Limb (tissue), 2 donors: Measurements from ENCODE around the gene JTB.
"Not testable (repeated sequence)": the region's sequence is repeated elsewhere in the genome, so short reads cannot be mapped to it uniquely, and the experiment has no call there.

Source experiments
- DNase-seq, 2 donors: peaks; one replicate each; pipeline ENCODE4 v3.0.0-alpha.2; 2016; ENCODE audit errors: extremely low spot score in 2 of 2

Gene JTB

DNA sequence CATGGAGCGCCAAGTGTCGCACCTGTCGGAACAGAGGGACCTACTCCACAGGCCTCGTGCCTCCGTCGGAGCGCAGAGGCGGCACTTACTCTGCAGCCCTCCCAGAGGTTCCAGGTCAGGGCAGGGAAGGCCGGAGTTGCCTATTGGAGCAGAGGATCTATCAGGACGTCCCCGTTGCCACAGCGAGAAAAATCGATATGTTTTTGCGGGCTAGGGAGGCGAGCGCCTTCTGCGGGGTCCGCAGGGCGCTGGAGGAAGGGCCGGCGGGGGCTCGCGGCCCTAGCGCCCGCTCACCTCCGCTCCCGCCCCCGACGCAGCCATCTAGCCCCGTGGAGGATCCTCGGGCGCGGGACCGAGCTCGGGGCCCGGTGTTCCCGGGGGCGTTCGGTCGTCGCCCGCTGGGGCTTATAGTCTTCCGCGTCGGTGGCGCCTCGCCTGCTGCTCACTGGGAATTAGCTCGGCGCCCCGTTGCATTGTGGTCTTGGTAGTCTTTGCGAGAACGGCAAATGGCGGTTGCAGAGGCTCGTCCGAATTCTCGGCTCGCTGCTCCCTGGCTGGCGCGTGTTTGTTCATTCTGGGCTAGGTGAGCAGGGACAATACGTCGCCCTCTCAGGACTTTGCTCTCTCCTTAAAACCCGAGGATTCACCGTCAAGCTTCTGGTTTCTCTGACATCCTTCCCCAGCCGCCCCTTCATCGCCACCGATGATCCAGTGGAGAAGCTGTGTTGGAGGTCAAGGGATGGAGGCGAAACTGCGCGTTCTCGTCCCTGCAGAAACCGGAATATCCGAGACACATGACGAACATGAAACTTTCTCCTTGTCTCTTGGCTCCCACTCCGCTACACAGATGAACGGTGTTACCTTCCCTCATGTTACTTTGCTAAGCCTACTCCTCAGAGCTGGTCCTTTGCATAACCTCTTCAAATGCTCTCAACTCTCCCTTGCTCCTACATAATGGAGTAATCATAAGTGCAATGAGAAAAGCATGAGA, at the start of gene JTB:
Gene JTB, minus strand, starts transcription at position 425 of the 991 bp plus-strand sequence. Its CDS starts 422 bp downstream, at position 3.
- peak; percentile 85 to 90 for DNase-seq

GRCh38 chr1:154019940-154020339, 42.5 kb upstream of the JTB start:
- DNase-seq: no peak

DNA sequence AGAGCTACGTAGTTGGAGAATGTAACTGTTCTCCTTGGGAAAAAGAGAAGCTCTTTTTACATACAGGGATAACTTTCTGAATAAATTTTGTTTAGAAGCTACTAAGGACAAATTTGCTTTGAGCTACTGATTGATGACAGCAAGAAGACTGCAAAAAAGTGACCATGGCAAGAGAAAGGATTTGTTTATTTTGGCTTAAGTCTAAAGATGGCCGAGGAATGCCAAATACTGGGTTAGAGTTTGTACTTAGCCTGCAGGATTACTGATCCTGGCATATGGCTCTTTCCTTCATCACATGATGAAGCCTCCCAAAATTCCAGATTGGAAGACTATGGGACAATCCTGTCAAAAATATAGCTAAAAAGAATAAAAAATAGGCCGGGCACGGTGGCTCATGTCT, 41.8 kb upstream of the JTB start:
- DNase-seq: no peak

DNA sequence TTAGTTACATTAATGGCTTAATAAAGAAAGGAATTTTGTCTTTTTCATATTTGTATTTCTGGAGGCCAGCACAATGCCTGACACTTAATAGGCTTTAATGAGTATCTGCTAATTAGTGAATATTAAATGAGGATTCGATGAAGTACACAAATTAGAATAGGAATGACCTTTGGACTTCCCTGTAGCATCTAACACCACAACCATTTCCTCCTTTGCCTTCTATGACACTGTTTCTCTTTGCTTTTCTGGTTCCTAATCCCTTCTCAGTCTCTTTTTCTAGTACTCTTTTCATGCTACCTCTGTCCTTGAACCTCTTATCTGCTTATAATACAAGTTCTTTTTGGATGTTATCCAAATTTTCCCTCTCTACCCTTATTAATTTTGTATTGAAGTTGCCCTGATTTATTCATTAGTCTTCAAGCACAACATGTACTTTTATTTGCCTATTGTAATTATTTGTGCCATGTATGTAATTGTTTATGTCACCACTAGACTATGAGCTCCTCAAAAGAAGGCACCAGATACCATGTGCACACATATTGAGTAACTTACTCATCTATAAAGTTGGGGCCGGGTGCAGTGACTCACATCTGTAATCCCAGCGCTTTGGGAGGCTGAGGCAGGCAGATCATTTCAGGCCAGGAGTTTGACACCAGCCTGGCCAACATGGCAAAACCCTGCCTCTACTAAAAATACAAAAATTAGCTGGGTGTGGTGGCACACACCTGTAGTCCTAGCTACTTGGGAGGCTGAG, 36.9 kb upstream of the JTB start:
- no peak for DNase-seq

DNA sequence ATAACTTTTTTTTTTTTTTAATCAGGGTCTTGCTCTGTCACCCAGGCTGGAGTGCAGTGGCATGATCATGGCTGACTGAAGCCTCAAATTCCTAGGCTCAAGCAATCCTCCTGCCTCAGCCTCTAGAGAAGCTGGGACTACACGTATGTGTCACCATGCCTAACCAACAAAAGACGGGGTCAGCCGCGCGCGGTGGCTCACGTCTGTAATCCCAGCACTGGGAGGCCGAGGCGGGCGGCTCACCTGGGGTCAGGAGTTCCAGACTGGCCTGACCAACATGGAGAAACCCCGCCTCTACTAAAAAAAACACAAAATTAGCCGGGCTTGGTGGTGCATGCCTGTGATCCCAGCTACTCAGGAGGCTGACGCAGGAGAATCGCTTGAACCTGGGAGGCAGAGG, 35.1 kb upstream of the JTB start:
- DNase-seq: not testable (repeated sequence)

GRCh38 chr1:154012129-154012528, 34.7 kb upstream of the JTB start:
- DNase-seq: no peak

DNA sequence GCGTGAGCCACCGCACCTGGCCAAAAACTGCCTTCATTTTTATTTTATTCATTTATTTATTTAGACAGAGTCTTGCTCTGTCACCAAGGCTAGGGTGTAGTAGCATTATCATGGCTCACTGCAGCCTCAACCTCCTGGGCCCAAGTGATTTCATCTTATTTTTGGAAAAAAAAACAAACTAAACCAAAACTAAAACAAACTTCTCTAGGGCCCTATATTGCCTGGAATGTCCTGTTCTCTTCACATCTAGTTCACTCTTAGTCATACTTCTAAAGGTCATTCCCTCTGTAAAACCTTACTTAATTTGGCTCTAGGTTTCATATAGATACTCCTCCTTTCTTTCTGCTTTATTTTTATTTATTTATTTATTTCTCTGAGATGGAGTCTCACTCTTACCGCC, 28.7 kb upstream of the JTB start:
- no peak for DNase-seq

- DNase-seq: no peak
These were observed 22.9 kb upstream of the JTB start for GRCh38 chr1:154000420-154000819.

DNA sequence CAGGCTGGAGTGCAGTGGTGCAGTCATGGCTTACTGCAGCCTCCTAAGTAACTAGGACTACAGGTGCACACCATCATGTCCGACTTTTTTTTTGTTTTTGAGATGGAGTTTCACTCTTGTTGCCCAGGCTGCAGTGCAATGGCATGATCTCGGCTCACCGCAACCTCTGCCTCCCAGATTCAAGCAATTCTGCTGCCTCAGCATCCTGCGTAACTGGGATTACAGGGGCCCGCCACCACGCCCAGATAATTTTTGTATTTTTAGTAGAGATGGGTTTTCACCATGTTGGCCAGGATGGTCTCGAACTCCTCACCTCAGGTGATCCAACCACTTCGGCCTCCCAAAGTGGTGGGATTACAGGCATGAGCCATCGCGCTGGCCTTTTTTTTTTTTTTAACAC, 19.4 kb upstream of the JTB start:
- not testable (repeated sequence) for DNase-seq

- no peak for DNase-seq
These were observed 18.2 kb upstream of the JTB start for GRCh38 chr1:153995640-153996039.

DNA sequence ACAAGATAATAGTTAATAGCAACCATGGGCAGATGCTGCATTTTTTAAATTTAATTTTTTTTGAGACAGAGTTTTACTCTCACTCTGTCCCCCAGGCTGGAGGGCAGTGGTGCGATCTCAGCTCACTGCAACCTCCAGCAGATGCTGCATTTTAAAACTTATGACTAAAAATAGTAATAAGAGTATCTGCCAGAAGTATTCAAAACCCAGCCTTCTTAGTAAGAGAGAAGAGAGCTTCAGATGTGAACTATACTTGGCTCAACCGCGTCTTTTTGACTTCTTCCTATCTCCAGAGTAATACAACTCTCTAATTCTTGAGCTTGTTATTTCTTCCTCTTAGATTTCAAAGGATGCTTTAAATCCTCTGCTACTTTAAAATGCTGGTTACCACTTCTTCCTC, 17.7 kb upstream of the JTB start:
- DNase-seq: no peak

- no peak for DNase-seq
These were observed 14.3 kb upstream of the JTB start for GRCh38 chr1:153991806-153992205.

DNA sequence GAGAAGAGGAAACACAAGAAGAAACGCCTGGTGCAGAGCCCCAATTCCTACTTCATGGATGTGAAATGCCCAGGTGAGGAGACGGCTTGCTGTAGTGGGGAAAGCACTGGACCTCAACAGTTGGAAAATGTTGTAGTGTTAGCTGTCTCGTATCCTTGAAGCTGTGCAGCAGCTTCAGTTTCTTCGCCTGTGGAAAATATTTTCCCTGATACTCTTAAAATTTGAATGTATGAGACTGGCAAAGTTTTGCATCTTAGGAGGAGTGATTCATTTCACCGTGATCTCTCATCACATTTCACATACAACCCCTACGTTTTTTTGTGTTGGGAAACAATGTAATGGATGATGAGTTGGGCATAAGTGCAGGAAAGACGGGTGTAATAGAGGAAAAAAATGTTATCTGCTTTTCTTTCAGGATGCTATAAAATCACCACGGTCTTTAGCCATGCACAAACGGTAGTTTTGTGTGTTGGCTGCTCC, 13.7 kb upstream of the JTB start:
- no peak for DNase-seq

- peak; percentile 92 to 100 for DNase-seq
These were observed 13.1 kb upstream of the JTB start, which contains the start of gene RPS27 for GRCh38 chr1:153990468-153991150. Gene RPS27, plus strand, starts transcription at chr1:153990762. Its CDS starts 35 bp downstream, at chr1:153990797.

DNA sequence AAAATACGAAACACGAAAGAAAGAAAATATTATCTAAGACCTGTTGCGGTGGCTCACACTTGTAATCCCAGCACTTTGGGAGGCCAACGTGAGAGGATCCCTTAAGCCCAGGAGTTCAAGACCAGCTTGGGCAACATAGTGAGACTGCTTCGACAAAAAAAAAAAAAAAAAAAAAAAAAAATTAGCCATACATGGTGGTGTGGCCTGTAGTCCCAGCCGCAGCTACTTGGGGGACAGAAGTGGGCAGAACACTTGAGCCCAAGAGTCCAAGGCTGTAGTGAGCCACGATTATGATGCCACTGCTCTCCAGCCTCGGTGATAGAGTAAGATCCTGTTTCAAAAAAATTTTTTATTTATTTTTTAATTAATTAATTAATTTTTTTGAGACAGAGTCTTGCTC, 10.1 kb upstream of the JTB start:
- DNase-seq: no peak

- DNase-seq: peak; percentile 81 to 90
These were observed 8.7 kb upstream of the JTB start, which contains the start of gene RAB13 for GRCh38 chr1:153985941-153986761. Gene RAB13, minus strand, starts transcription at chr1:153986339. Its CDS starts 103 bp downstream, at chr1:153986236.

DNA sequence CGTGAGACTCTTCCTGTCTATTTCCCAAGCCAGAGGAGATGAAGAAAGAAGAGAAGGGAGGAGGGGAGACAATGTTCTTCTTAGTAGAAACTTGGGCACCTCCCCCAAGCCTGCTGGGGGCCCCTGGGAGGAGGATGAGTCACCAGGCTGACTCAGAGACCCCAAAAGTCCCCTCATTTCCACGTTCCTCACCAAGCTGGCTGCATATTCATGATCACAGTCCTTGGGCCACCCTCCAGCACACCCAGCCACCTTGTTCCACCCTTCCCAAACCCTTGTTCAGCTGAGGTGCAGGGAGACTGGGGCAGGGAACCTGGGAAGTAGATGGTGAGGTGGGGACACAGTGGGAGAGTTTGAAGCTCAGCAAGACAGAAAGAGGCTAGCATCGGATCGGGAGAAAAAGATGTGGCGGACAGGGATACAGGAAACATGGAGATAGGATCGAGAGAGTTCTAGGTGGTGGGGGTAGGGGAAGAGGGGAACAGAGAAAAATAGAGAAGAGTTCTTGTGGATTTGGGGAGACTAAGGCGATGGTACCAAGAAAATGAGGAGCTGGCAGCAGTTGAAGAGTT, 8.0 kb upstream of the JTB start:
- peak in 1 of 2 donors; percentile 43 for DNase-seq

DNA sequence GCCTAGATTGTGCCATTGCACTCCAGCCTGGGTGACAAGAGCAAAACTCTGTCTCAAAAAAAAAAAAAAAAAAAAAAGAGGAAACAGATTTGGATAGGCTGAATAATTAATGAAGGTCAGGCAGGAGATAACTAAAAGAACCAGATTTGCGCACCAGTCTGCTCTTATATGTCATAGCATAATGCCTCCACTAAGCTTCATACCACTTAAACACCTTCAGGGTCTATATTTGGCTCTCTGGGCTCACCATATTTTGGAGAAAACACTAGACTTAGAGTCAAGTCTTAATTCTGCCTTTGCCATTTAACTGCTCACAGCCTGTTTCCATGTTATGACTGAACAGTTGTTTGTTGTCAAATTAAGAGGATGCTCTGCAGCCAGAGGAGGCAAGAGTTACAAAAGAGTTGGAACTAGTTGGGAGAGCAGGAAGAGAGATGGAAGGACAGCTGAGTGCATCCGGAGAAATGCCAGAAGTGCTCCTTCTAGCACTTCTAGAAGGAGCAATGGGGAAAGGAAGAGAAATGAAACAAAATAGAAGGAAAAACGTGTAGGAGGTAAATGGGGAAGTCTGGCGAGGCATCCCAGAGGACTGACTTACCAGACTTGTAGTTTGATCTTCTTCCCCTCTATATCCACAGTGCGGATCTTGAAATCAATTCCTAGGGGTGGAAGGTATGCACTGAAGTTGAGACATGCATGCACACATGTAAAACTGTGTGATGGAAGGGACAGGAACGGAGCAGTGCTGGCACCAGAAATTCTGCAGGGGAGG, 6.8 kb upstream of the JTB start:
- DNase-seq: no peak

GRCh38 chr1:153981735-153982134, 4.3 kb upstream of the JTB start:
- DNase-seq: not testable (repeated sequence)
